Stimulated activated CD8-positive, alpha-beta memory T cell treated with anti-CD3 and anti-CD28 coated beads, Interleukin-12 subunit alpha, Interleukin-12 subunit beta, amount 100 ng/mL, for 24 hours (primary cell): ENCODE results near the gene B3GALNT1.

Experiments
- DNase-seq: peaks from one replicate; pipeline ENCODE4 v3.0.0-alpha.2; 2020; ENCODE audit errors: extremely low read depth

B3GALNT1 gene, protein sequence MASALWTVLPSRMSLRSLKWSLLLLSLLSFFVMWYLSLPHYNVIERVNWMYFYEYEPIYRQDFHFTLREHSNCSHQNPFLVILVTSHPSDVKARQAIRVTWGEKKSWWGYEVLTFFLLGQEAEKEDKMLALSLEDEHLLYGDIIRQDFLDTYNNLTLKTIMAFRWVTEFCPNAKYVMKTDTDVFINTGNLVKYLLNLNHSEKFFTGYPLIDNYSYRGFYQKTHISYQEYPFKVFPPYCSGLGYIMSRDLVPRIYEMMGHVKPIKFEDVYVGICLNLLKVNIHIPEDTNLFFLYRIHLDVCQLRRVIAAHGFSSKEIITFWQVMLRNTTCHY

DNA sequence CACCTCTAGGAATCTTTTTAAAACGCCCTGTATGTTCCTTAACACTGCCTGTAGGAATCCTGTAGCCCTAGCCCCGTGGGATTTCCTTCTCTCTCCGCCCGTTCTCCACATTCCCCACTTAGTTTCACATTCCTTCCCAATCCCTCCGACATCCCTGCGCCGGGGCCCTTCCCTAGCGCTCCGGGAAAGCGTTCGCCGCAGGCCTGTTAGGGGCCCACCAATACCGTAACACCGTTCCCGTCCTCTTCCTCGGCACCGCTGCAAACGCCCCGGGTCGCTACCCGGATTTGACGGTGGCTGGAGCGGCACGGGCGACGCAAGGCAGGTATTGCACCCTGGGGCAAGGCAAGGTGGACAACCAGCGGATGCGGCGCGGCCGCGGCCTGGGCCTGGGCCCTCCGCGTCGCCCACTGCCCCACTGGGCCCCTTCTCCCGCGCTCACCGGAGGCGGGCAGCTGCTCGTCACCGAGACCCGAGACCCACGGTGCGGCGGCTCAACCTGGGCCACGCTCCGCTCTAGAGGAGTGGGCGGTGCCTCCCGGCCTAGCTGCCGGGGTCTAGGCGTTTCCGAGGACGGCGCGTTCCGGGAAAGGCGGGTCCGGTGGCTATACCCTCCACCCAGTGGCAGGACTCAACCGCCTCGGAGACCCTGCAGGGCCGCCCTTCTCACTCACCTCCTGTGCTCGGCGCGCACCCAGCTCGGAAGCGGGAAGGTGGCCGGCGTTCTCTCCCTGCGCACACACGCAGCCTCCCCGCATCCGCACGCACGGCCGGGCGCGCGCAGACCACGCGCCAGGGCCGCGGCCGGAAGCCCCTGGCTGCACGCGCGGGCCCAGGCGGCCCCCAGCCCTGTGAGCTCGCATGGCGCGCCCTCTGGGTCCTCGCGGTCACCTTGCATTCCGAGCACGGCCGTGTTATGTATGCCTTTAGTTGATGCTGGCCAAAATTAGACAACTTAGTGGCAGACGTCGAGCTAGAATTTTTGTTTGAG lies at the start of gene B3GALNT1:
B3GALNT1 (minus strand) TSS at position 789 of the 991 bp plus-strand sequence. CDS start 18,595 bp downstream, outside the sequence.
- no peak for DNase-seq

DNA sequence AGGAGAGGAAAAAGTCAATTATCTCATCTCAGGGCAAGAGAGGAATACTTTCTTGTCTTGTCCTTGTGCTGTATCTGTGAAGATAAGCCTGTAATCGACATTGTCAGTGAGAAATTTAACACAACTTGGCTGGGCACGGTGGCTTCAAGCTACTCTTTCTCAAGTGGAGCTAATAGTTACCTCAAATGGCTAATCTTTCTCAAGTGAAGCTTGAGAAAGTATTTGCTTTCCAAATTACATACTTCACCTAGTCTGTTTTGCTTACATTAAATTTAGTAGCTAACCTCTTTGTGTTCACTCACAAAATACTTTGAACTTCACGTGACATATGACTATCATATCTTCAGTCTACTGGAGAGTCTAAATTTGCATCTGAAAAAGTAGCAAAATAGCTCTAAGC lies 48.3 kb upstream of the B3GALNT1 start:
- no peak for DNase-seq

DNA sequence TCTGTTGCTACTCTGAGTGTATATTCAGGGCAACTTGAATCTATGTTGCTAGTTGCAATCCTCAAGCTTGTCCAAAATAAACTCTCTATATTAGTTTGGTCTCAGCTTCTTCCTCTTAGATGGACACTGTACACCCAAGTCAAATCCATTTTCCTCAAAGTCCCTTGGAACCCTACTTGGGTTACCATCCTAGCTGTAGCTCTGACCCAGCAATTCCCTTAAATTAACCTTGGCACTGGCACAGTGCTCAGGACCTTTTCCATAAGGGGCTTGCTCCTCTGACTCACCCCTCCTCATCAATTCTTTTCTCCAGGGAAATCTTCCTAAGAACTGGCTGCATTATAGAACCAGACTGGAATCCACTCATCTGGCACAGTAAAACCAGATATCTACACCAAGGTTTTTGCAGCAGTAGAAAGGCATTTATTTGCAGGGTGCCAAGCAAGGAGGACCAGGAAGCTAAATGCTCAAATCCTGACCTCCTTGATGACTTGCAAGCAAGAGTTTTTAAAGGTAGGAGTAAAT lies 44.9 kb upstream of the B3GALNT1 start:
- DNase-seq: no peak

DNA sequence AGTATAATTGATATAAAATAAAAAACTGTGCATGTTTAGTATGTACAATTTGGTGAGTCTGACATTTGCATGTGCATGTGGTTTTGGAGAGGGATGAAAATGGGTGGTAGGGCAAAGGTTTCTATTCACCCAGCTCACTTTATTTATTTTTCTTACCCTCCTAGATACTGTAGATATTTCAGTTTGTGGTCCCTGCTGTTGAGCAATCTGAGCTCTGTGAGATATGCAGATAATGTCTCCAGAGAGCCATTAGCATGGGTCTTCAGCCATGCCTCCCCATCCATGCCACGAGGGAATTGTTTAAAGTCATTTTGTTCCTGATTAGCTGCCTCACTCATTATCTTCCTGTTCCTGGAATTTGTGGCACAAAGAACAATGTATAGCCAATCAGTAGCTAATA lies 44.4 kb upstream of the B3GALNT1 start:
- DNase-seq: no peak

DNA sequence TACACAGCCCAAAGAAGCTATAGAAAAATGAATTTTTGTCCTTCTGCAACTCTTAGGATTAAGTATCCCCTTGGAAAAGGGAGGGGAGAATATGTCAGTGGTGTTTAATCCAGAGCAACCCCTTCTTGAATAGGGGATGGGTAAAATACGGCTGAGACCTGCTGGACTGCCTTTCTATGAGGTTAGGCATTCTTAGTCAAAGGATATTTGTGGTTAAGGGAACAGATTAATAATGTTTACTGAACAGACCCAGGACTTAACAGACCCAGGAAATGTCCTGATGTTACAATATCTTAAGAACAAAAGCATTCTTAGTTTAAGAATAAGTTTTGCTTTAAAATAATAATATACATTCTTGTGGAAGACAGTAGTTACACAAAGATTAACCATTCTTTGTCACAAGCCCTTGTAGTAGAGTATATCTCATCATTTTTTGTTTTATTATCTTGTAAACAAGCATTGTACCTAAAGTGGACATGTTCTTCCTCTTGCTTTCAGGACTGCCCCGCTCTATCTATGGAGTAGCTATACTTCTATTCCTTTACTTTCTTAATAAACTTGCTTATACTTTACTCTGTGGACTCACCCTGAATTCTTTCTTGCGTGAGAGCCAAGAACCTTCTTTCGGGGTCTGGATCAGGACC lies 43.8 kb upstream of the B3GALNT1 start:
- no peak for DNase-seq

DNA sequence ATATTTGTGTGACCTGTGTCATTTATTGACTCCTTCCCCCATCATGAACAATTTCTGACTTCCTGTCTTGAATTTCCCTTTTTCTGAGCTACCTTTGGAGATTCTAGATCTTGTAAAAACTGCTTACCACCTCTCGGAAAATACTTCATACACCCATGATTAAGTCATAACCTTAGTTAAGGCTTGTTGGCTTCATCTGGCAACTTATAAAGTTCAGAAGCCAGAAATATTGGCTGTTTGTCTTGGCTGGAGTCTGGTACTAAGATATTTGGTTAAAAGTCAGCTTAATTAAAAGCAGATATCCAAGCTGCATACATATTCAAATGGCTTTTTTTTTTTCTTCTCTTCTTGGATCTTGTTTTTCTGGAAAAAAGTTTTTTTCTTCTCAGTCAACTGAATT lies 37.3 kb upstream of the B3GALNT1 start:
- DNase-seq: no peak

DNA sequence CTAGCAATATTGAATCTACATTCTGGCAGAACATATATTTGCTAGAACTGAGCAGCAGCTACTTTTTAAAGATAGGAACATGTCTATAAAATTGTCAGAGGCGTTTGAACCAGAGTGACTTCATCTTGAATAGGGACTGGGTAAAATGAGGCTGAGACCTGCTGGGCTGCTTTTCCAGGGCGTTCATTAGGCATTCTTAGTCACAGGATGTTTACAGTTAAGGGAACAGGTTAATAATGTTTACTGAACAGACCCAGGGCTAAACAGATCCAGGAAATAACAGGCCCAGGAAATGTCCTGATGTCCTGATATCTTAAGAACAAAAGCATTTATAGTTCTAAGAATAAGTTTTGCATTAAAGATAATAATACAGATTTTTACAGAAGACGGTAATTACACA lies 34.5 kb upstream of the B3GALNT1 start:
- DNase-seq: no peak

DNA sequence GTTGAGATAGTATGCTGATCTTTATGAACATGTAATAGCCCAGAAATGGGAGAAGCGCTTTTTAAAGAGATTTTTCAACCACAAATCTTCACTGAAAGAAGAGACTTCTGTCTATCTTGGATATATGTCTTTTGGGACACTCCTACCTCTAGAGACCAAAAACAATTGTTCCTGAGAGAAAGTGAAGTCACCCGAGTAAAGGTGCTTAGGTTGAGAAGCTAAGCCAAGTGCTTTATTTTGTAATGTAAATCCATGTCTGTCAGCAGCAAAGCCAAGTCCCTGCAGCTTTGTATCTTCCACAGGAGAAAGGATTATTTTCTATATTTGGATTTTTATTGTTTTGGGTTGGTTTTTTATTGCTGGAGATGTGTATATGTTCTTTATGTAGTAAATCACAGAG lies 32.1 kb upstream of the B3GALNT1 start:
- no peak for DNase-seq

DNA sequence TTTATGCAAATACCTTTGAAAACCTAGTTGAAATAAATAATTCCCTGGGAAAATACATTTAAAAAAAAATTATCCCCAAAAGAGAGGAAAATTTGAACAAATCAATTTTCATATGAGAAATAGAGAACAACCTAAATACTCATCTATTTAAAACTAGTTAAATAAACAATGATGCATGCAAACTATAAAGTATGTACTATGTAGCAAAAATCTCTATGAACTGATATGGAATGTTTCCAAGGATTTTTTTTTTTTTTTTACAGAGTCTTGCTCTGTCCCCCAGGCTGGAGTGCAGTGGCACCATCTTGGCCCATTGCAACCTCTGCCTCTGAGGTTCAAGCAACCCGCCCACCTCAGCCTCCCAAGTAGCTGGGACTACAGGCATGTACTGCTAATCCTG lies 27.2 kb upstream of the B3GALNT1 start:
- no peak for DNase-seq

DNA sequence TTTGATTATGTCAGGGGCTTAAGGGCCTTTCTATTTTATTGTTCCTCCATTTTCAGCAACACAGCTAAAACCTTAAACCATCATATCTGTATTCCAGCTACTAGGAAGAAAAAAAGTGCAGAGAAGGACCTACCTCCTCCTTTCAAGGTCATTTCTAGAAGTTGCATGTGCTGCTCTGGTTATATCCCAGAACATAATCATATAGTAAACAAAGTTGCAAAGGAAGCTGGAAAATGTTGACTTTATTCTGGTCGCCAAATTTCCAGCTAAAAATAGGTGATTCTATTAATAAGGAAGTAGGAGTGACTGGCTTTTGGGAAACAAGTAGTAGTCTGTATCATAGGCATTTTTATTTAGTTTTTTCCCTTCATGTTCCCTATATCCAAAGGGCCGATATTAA lies 21.3 kb upstream of the B3GALNT1 start:
- DNase-seq: no peak

DNA sequence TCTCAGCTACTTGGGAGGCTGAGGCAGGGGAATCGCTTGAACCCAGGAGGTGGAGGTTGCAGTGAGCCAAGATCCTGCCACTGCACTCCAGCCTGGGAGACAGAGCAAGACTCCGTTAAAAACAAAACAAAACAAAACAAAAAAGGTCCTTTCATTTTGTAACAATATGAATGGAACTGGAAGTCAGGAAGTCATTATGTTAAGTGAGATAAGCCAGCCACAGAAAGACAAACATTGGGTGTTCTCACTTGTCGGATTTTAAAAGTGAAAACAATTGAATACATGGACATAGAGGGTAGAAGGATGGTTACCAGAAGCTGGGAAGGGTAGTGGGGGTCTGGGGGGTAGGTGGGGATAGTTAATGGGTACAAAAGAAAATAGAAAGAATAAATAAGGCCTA lies 12.5 kb upstream of the B3GALNT1 start:
- DNase-seq: no peak

DNA sequence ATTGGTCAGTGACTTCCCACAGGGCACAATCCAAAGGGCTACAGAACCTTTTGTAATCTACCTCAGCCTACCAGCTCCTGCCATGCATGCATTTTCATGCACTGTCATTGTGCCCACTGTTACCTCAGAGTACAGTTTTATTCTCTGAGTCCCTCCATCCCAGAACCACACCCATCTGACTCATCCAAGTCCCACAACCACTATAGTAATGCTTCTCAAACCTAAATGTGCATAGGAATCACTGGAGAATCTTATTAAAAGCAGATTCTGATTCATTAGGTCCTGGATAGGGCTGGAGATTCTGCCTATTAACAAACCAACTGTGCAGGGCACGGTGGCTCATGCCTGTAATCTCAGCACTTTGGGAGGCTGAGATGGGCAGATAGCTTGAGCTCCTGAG lies 3.7 kb upstream of the B3GALNT1 start:
- no peak for DNase-seq

DNA sequence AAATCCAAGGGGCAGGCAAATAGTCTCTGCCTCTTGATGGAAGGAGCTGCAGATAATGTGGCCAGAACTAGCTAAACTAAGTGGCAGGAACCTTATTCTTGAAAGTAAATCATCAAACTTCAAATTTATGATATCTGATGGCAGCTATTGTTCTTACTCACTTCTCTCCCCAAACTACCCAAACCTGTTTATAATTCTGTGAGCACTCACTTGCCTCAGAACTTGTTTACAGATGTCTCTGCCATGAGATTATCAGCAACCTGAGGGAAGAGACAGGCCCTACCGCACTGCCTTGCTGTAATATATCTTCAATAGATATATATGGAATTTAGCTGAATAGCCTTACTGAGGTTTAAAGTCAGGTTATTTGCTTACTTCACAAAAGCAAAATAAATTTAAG lies 2.2 kb upstream of the B3GALNT1 start:
- DNase-seq: no peak

DNA sequence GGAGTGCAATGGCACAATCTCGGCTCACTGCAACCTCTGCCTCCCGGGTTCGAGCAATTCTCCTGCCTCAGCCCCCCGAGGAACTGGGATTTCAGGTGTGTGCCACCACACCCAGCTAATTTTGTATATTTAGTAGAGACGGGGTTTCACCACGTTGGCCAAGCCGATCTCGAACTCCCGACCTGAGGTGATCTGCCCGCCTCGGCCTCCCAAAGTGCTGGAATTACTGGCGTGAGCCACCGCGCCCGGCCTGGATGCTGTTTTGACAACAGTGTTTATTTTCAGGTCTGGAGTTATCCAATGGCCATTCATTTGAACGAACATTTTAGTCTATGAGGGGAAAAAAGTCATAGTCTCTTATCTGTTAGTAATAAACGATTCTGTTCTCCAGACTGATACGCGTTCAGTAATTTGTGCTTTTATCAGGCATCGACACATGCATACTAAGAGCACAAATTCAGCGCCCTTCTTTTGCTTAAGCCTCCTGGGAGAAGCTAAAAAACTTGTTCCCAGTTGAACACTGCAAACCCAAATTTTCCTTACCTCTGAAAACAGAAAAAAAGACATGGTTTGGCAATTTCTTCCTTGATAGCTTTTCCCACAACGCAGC lies 1.3 kb downstream of the B3GALNT1 start:
- DNase-seq: no peak

DNA sequence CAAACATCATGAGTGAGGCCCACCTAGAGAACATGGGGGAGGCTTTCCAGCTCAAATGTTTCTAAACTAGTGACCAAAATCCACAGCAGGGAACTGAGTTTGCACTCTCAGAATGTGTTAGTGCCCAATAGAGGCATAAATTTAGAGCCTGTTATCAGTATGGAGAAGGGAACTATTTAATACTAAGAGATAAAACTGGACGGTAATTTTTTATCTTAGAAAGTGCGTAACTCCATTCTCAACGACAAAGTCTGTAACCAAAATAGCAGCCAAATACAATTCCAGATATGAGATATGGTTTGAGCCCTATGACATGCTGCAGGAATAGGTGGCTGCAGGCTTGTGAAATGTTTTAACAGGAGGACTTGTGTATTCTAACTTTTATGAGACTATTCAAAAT lies 3.5 kb downstream of the B3GALNT1 start:
- DNase-seq: no peak

DNA sequence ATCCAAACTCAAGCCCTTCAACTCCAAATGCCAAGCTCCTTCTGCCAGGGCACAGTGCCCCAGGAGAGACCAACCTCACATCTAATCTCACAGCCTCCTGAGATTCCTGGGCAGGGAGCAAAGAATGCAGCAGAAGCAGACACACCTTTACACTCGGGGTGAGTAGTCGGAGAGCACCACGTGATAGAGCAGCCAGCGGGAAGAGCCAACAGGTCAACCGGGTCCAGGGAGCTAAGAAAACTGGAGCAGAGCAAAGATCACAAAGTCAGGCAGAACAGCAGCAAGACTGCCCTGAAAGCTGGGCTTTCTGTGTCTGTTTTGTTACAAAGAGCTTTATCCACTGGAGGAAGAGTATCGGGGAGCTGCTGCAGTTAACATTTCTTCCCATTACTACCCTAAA lies 4.2 kb downstream of the B3GALNT1 start:
- no peak for DNase-seq

DNA sequence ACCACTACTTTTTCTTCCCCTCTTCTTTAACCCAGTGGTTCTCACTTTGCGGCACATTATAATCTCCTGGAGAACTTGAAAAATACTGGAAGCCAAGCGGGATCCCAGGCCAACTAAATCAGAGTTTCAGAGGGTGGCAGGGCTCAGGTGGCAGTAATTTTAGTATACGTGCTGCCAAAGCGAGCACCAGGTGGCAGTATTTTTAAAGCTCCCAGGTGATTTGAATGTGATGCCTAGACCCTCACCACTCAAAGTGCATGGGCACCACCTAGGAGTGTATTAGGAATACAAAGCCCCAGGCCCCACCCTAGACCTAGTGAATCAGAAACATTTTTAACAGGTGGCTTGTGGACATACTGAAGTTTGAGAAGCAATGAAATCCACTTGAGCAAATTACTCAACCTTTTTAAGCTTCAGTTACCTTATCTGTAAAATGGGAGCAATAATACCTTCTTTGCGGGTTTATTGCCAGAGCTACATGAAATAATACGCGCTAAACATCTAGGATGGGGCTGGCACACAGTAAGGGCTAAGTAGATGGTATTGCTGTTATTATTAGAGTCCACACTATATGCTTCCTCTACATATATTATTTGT lies 8.3 kb downstream of the B3GALNT1 start:
- no peak for DNase-seq

DNA sequence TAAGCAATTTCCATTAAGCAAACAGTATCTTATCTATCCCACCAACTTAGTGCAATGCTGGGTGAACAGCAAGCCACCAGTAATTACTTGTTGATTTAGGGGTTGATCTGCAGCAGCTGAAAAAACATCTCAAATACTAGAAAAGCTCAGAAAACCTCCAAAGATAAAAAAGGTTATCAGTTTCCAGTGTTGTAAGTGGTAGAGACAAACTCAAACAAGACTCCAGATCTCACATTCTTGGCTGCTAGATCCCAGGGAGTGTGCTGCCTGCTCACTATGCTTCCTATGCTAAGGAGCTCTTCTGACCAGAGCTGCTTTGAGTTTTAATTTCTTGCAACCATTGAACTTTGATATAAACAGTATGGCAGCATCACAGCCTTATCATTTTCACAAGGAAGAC lies 11.3 kb downstream of the B3GALNT1 start:
- DNase-seq: no peak

DNA sequence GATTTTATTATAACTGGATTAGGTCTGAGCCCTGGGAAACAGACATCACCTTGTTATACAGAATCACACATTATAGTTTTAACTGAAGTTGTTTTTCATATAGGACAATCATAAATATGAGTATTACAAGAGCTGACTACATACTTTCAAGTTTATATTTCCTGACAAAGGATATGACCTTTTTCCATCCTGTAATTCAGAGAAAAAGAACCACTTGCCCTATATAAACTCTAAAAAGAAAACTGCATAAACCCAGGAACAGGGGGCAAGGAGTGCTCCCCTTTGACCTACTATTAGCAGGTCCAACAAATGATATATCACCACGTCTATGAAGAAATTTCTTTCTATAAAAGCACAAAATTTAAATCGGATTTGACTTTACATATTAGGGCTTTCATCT lies 20.9 kb downstream of the B3GALNT1 start:
- no peak for DNase-seq

DNA sequence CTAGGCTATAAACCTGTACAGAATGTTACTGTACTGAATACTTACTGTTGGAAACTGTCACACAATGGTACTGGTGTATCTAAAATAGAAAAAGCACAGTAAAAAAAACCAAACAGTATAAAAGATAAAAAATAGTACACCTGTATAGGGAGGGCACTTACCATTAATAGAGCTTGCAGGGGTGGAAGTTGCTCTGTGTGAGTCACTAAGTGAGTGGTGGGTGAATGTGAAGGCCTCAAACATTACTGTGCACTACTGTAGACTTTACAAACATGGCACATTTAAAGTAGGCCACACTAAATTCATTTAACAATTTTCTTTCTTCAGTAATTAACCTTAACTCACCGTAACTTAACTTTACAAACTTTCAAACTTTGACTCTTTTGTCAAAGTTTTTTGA lies 22.0 kb downstream of the B3GALNT1 start:
- no peak for DNase-seq

DNA sequence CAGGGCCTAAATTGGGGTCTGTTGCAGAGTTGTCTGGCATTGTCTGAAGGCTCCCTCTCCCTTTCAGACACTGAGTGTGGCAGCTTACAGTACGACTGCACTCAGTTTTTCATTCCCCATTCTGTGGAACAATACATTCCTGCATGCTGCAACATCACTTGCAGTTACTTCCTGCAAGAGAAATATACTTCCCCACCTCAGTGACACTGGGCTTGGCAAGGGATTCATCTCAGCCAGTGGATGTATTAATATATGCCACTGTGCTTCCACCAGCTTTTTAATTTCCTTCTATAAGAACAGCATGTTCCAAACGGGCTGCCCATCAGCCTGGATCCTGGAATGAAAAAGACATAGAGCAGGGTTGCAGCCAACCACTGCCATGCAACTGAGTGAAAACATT lies 23.1 kb downstream of the B3GALNT1 start:
- no peak for DNase-seq
